Measurements from ENCODE around the gene CCR8.

Gene CCR8

DNA sequence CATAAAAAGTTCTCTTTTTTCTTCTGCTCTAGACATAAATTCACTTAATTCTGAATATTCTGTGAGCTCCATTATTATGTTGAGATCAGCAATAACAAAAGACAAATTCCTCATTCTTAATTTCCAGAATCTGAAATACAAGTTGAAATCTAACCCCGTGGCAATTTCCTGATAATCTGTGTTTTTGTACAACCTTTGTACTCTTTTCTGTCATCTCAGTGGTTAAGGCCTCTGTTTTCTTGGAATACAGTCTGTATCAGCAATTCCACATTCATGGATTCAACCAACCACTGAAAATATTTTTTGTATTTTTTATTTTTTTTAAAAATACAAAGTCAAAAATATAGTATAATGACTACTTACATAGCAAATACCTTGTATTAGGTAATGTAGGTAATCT lies 8.7 kb downstream of the CCR8 start:
- H3K9me3 ChIP-seq (ENCODE audit: control insufficient read depth, insufficient read depth, low read depth, low read length): no peaks in the 10 kb centered on the region
- POLR2A ChIA-PET: no interaction called here
- H3K4me1 ChIP-seq (ENCODE audit: control insufficient read depth, insufficient read depth, low read length): no peaks in the 10 kb centered on the region
- H3K36me3 ChIP-seq (ENCODE audit: control insufficient read depth in 2 of 2, insufficient read depth in 1 of 2, low read length in 2 of 2): no peaks in the 10 kb centered on the region
- no peak for TF ChIP-seq ZNF335 (tag by site-specific recombination; conservative IDR thresholded peaks at IDR 0.05)
- TF ChIP-seq PRDM1 (tag by site-specific recombination; IDR thresholded peaks at IDR 0.05): no peak
- TF ChIP-seq KLF10 (tag by site-specific recombination; IDR thresholded peaks at IDR 0.05): no peak
- no peak for TF ChIP-seq ZNF785 (tag by site-specific recombination; IDR thresholded peaks at IDR 0.05)
- TF ChIP-seq ZNF596 (tag by site-specific recombination; IDR thresholded peaks at IDR 0.05): no peak
- TF ChIP-seq, protein P1, sequence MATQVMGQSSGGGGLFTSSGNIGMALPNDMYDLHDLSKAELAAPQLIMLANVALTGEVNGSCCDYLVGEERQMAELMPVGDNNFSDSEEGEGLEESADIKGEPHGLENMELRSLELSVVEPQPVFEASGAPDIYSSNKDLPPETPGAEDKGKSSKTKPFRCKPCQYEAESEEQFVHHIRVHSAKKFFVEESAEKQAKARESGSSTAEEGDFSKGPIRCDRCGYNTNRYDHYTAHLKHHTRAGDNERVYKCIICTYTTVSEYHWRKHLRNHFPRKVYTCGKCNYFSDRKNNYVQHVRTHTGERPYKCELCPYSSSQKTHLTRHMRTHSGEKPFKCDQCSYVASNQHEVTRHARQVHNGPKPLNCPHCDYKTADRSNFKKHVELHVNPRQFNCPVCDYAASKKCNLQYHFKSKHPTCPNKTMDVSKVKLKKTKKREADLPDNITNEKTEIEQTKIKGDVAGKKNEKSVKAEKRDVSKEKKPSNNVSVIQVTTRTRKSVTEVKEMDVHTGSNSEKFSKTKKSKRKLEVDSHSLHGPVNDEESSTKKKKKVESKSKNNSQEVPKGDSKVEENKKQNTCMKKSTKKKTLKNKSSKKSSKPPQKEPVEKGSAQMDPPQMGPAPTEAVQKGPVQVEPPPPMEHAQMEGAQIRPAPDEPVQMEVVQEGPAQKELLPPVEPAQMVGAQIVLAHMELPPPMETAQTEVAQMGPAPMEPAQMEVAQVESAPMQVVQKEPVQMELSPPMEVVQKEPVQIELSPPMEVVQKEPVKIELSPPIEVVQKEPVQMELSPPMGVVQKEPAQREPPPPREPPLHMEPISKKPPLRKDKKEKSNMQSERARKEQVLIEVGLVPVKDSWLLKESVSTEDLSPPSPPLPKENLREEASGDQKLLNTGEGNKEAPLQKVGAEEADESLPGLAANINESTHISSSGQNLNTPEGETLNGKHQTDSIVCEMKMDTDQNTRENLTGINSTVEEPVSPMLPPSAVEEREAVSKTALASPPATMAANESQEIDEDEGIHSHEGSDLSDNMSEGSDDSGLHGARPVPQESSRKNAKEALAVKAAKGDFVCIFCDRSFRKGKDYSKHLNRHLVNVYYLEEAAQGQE (tag by site-specific recombination; IDR thresholded peaks at IDR 0.05): no peak
- no peak for TF ChIP-seq ZNF544 (tag by site-specific recombination; IDR thresholded peaks at IDR 0.05)
- TF ChIP-seq, protein P2, sequence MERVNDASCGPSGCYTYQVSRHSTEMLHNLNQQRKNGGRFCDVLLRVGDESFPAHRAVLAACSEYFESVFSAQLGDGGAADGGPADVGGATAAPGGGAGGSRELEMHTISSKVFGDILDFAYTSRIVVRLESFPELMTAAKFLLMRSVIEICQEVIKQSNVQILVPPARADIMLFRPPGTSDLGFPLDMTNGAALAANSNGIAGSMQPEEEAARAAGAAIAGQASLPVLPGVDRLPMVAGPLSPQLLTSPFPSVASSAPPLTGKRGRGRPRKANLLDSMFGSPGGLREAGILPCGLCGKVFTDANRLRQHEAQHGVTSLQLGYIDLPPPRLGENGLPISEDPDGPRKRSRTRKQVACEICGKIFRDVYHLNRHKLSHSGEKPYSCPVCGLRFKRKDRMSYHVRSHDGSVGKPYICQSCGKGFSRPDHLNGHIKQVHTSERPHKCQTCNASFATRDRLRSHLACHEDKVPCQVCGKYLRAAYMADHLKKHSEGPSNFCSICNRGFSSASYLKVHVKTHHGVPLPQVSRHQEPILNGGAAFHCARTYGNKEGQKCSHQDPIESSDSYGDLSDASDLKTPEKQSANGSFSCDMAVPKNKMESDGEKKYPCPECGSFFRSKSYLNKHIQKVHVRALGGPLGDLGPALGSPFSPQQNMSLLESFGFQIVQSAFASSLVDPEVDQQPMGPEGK (tag by site-specific recombination; IDR thresholded peaks at IDR 0.05): no peak
- TF ChIP-seq, protein P3, sequence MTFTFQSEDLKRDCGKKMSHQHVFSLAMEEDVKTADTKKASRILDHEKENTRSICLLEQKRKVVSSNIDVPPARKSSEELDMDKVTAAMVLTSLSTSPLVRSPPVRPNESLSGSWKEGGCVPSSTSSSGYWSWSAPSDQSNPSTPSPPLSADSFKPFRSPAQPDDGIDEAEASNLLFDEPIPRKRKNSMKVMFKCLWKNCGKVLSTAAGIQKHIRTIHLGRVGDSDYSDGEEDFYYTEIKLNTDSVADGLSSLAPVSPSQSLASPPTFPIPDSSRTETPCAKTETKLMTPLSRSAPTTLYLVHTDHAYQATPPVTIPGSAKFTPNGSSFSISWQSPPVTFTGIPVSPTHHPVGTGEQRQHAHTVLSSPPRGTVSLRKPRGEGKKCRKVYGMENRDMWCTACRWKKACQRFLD (tag by site-specific recombination; IDR thresholded peaks at IDR 0.05): no peak
- no peak for TF ChIP-seq ZIC2 (tag by site-specific recombination; IDR thresholded peaks at IDR 0.05)
- TF ChIP-seq ZNF658 (tag by site-specific recombination; IDR thresholded peaks at IDR 0.05): no peak
- no peak for TF ChIP-seq ZNF670 (tag by site-specific recombination; IDR thresholded peaks at IDR 0.05; ENCODE audit: low read depth)
- TF ChIP-seq, protein P4, sequence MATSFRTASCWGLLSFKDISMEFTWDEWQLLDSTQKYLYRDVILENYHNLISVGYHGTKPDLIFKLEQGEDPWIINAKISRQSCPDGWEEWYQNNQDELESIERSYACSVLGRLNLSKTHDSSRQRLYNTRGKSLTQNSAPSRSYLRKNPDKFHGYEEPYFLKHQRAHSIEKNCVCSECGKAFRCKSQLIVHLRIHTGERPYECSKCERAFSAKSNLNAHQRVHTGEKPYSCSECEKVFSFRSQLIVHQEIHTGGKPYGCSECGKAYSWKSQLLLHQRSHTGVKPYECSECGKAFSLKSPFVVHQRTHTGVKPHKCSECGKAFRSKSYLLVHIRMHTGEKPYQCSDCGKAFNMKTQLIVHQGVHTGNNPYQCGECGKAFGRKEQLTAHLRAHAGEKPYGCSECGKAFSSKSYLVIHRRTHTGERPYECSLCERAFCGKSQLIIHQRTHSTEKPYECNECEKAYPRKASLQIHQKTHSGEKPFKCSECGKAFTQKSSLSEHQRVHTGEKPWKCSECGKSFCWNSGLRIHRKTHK (tag by site-specific recombination; IDR thresholded peaks at IDR 0.05): no peak
- TF ChIP-seq ZNF140 (tag by site-specific recombination; IDR thresholded peaks at IDR 0.05): no peak
- TF ChIP-seq ZNF654 (tag by site-specific recombination; IDR thresholded peaks at IDR 0.05; ENCODE audit: low read depth): no peak
- no peak for TF ChIP-seq ZNF791 (tag by site-specific recombination; IDR thresholded peaks at IDR 0.05)
- no peak for TF ChIP-seq ZNF248 (tag by site-specific recombination; IDR thresholded peaks at IDR 0.05)
- TF ChIP-seq ZNF660 (tag by site-specific recombination; IDR thresholded peaks at IDR 0.05): no peak
- no peak for TF ChIP-seq ZNF324 (tag by site-specific recombination; IDR thresholded peaks at IDR 0.05)
- no peak overlapping the region for H3K27ac ChIP-seq (ENCODE audit: extremely low read depth, low read depth, low read length)
- no peak overlapping the region for H3K4me3 ChIP-seq (ENCODE audit: low read depth, low read length)
- CTCF ChIA-PET: interaction anchor here (0.8 kb wide), 1 partner anchor 20 kb away, joined by 3 read pairs; no protein-coding TSS in a partner anchor

DNA sequence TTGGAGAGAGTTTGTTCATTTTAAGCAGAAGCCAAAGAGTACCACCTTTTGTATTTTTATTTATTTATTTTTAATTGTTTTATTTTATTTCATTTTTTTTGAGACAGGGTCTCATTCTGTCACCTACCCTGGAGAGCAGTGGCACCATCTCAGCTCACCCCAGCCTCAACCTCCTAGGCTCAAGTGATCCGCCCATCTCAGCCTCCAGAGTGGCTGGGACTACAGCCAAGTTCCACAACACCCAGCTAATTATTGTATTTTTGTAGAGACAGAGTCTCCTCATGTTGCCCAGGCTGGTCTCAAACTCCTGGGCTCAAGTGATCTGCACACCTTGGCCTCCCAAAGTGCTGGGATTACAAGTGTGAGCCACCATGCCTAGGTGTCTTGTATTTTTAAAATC lies 9.6 kb downstream of the CCR8 start:
- no peaks in the 10 kb centered on the region for H3K36me3 ChIP-seq (ENCODE audit: control insufficient read depth in 2 of 2, insufficient read depth in 1 of 2, low read length in 2 of 2)
- no peak overlapping the region for H3K27ac ChIP-seq (ENCODE audit: extremely low read depth, low read depth, low read length)
- TF ChIP-seq KLF1 (tag by site-specific recombination; IDR thresholded peaks at IDR 0.05): no peak
- TF ChIP-seq, protein P5, sequence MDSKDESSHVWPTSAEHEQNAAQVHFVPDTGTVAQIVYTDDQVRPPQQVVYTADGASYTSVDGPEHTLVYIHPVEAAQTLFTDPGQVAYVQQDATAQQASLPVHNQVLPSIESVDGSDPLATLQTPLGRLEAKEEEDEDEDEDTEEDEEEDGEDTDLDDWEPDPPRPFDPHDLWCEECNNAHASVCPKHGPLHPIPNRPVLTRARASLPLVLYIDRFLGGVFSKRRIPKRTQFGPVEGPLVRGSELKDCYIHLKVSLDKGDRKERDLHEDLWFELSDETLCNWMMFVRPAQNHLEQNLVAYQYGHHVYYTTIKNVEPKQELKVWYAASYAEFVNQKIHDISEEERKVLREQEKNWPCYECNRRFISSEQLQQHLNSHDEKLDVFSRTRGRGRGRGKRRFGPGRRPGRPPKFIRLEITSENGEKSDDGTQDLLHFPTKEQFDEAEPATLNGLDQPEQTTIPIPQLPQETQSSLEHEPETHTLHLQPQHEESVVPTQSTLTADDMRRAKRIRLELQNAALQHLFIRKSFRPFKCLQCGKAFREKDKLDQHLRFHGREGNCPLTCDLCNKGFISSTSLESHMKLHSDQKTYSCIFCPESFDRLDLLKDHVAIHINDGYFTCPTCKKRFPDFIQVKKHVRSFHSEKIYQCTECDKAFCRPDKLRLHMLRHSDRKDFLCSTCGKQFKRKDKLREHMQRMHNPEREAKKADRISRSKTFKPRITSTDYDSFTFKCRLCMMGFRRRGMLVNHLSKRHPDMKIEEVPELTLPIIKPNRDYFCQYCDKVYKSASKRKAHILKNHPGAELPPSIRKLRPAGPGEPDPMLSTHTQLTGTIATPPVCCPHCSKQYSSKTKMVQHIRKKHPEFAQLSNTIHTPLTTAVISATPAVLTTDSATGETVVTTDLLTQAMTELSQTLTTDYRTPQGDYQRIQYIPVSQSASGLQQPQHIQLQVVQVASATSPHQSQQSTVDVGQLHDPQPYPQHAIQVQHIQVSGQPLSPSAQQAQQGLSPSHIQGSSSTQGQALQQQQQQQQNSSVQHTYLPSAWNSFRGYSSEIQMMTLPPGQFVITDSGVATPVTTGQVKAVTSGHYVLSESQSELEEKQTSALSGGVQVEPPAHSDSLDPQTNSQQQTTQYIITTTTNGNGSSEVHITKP (tag by site-specific recombination; IDR thresholded peaks at IDR 0.05): peak; percentile 55; the same call in 1 of the 2 replicates
- ChIA-PET POLR2A (no interaction called here), CTCF (no interaction called here)
- H3K4me1 ChIP-seq (ENCODE audit: control insufficient read depth, insufficient read depth, low read length): no peaks in the 10 kb centered on the region
- H3K9me3 ChIP-seq (ENCODE audit: control insufficient read depth, insufficient read depth, low read depth, low read length): no peaks in the 10 kb centered on the region
- no peak overlapping the region for H3K4me3 ChIP-seq (ENCODE audit: low read depth, low read length)

Data from HEK293 (cell line).